Mucosa of gallbladder (tissue), 1 donor: ENCODE measurements around the gene OR52E8. TPM values are rescaled to one million over a fixed set of nuclear protein-coding genes. Genes with fewer than 3 reads are reported as not detected.

ENCODE experiments used
- DNase-seq: peaks from one replicate; pipeline ENCODE4 v3.0.0-alpha.2; 2020; ENCODE audit warnings: low spot score
- total RNA-seq: library from RNA; stranded (reverse); gene quantifications from one replicate; pipeline ENCODE4 v1.2.1, GENCODE V29; 2021
- donor health status: DM: no; HTN: no; CAD: no.

Gene OR52E8
- total RNA-seq, 1 donor from 2014 or later = not detected

DNA sequence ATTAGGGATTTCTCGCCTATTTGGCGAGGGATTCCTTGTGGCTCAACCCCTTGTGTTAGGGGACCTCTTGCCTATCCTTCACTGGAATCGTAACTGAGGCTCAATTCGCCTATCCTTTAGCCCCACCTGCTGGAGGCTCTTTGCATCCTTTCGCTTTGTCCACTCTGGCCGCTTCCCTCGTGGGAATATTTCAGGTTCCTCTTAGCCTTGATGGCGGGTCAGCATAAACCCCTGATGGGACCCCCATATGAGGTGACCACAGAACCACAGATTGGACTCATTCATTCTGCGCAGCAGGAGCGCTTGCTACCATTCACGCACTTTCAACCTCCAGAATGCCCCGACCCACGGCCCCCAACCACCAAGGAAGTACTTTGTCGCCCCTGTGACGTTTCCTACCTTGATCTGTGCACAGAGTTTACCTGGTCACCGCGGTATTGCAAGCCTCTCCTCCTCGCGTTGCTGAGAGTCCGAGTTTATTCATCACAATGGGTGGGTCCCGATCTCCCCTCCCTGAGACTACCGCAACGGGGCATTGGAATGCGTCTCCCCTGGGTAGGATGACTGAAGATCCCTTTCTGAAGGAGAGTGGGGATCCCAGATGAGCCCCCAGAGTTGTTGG lies 48.9 kb downstream of the OR52E8 start, which contains the start of gene OR52N2:
OR52N2 (plus strand) TSS at position 425 of the 622 bp plus-strand sequence. CDS start 11,412 bp downstream, outside the sequence.
- peak; percentile 85 for DNase-seq

DNA sequence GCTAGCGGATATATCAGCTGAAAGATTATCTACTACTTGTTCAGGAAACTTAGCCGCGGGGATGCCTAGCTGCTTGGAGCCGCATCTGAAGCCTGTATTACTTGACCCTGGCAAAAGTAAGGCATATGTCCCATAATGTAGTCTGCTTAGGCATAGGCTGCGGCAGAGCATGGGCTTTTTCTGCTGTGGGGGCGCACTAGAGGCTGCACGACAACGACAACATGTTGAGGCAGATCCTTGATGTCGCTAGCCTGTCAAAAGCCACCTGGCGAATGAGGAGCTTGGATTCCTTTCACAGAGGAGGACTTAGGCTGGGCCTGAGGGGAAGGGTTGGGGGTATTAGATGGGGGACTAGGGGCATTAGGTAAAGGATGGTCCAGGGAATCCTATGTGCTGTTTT lies 49.9 kb downstream of the OR52E8 start:
- DNase-seq = no peak

Other genes starting within 250 kb of the OR52E8 start
- 8.6 TPM for gene TRIM34, start 232.7 kb downstream of the OR52E8 start, total RNA-seq
- gene TRIM5, start 172.6 kb downstream of the OR52E8 start, total RNA-seq = 39.8 TPM
- 43.9 TPM for gene TRIM22, start 167.9 kb downstream of the OR52E8 start, total RNA-seq
- gene OR56B1, start 121.2 kb downstream of the OR52E8 start, total RNA-seq = not detected
- gene OR52N4, start 103.4 kb downstream of the OR52E8 start, total RNA-seq = not detected
- gene OR52N5, start 74.3 kb downstream of the OR52E8 start, total RNA-seq = not detected
- gene OR52N1, start 66.4 kb downstream of the OR52E8 start, total RNA-seq = not detected
- gene OR52N2, start 48.8 kb downstream of the OR52E8 start, total RNA-seq = not detected
- not detected for gene OR52E6, start 15.8 kb downstream of the OR52E8 start, total RNA-seq
- not detected for gene OR52E4, start 22.9 kb upstream of the OR52E8 start, total RNA-seq
- gene OR52E5, start 35.5 kb upstream of the OR52E8 start, total RNA-seq = not detected
- gene OR56A3, start 84.6 kb upstream of the OR52E8 start, total RNA-seq = not detected
- gene OR56A5, start 110.8 kb upstream of the OR52E8 start, total RNA-seq = not detected
- gene OR52L1, start 129.3 kb upstream of the OR52E8 start, total RNA-seq = not detected
- 0.06 TPM for gene OR56A4, start 149.3 kb upstream of the OR52E8 start, total RNA-seq
- gene OR56A1, start 173.1 kb upstream of the OR52E8 start, total RNA-seq = 0.03 TPM
- not detected for gene OR56B4, start 250.0 kb upstream of the OR52E8 start, total RNA-seq